Measurements from ENCODE around the gene TMEM17. TPM values are rescaled to one million over a fixed set of nuclear protein-coding genes. Genes with fewer than 3 reads are reported as not detected.

Gene TMEM17
- total RNA-seq = 4.3 TPM

GRCh38 chr2:62505750-62506420 is at the start of gene TMEM17:
TMEM17 (minus strand) TSS chr2:62506195; CDS start chr2:62506129, 66 bp downstream.

Small RNA genes lying within 50 kb of the gene (small RNA-seq; reads per million reads assigned to genes)
- gene AC107083.1 (ENCODE audit: low replicate concordance) = not detected
- gene RN7SL18P (ENCODE audit: low replicate concordance) = not detected

Other genes with a start within 250 kb of the TMEM17 start
- 65.4 TPM for gene EHBP1, start 199.5 kb upstream of the TMEM17 start, total RNA-seq

All from metanephros (tissue), 2 donors.